ENCODE results near the gene ZBTB32. TPM values are rescaled to one million over a fixed set of nuclear protein-coding genes. Genes with fewer than 3 reads are reported as not detected.

ZBTB32 gene
- total and polyA plus RNA-seq, 2 experiments from 2014 or later: 0.65 TPM; not detected in 1

GRCh38 chr19:35751839-35752745 lies 47.7 kb downstream of the ZBTB32 start (continued):
- TF ChIP-seq, protein P1, sequence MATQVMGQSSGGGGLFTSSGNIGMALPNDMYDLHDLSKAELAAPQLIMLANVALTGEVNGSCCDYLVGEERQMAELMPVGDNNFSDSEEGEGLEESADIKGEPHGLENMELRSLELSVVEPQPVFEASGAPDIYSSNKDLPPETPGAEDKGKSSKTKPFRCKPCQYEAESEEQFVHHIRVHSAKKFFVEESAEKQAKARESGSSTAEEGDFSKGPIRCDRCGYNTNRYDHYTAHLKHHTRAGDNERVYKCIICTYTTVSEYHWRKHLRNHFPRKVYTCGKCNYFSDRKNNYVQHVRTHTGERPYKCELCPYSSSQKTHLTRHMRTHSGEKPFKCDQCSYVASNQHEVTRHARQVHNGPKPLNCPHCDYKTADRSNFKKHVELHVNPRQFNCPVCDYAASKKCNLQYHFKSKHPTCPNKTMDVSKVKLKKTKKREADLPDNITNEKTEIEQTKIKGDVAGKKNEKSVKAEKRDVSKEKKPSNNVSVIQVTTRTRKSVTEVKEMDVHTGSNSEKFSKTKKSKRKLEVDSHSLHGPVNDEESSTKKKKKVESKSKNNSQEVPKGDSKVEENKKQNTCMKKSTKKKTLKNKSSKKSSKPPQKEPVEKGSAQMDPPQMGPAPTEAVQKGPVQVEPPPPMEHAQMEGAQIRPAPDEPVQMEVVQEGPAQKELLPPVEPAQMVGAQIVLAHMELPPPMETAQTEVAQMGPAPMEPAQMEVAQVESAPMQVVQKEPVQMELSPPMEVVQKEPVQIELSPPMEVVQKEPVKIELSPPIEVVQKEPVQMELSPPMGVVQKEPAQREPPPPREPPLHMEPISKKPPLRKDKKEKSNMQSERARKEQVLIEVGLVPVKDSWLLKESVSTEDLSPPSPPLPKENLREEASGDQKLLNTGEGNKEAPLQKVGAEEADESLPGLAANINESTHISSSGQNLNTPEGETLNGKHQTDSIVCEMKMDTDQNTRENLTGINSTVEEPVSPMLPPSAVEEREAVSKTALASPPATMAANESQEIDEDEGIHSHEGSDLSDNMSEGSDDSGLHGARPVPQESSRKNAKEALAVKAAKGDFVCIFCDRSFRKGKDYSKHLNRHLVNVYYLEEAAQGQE (IDR thresholded peaks at IDR 0.05; ENCODE audit: unreplicated experiment): no peak
- TF ChIP-seq EZH2phosphoT487 (IDR thresholded peaks at IDR 0.05; ENCODE audit: unreplicated experiment): no peak
- no peak for TF ChIP-seq POLR2AphosphoS5 (IDR thresholded peaks at IDR 0.05; ENCODE audit: low read depth)
- TF ChIP-seq ZNF331 (CRISPR knock-in tag; IDR thresholded peaks at IDR 0.05; ENCODE audit: low read depth): no peak
- no peak for TF ChIP-seq ZNF114 (CRISPR knock-in tag; IDR thresholded peaks at IDR 0.05)
- no peak for TF ChIP-seq ETS1 (IDR thresholded peaks at IDR 0.05)

- Histone ChIP-seq H3K36me3 (ENCODE audit: insufficient read depth) (no peaks in the 10 kb centered on the region), H3K27me3 (ENCODE audit: insufficient read depth) (peaks cover 28% of the 10 kb centered on the region), H4K20me1 (replicated peaks; ENCODE audit: insufficient read depth) (no peaks in the 10 kb centered on the region), H3K4me3 (no peak overlapping the region), H3K4me1 (ENCODE audit: insufficient read depth) (peaks cover 10% of the 10 kb centered on the region), H3K79me2 (replicated peaks; ENCODE audit: insufficient read depth) (no peaks in the 10 kb centered on the region), H3F3A (replicated peaks; ENCODE audit: low read depth) (0 out of 2 replicates have a peak, but pooled peaks cover 6% of the 10 kb centered on the region), H2AFZ (no peak overlapping the region), H3K4me2 (no peak overlapping the region), H3K27ac (ENCODE audit: low read depth) (no peak overlapping the region), H3K9me2 (ENCODE audit: insufficient read depth) (no peaks in the 10 kb centered on the region)
- peaks cover 34% of the 10 kb centered on the region for H3K27me3 Mint-ChIP-seq (ENCODE audit: insufficient read depth, low read depth, poor library complexity)
- H3K4me1 Mint-ChIP-seq: peaks cover 18% of the 10 kb centered on the region
- no peaks in the 10 kb centered on the region; the same call in 2 of the 3 replicates for H3K9me3 Mint-ChIP-seq
- TF ChIP-seq NANOG (IDR thresholded peaks at IDR 0.05; ENCODE audit: borderline replicate concordance) (no peak), ZNF331 (CRISPR knock-in tag; IDR thresholded peaks at IDR 0.05; ENCODE audit: low read depth) (no peak), ZNF114 (CRISPR knock-in tag; IDR thresholded peaks at IDR 0.05) (no peak), JUNB (IDR thresholded peaks at IDR 0.05; ENCODE audit: unreplicated experiment) (no peak), ZNF462 (CRISPR knock-in tag; IDR thresholded peaks at IDR 0.05) (no peak)
- no peak overlapping the region for H3K27ac Mint-ChIP-seq
- H3K36me3 Mint-ChIP-seq (ENCODE audit: low read depth): no peaks in the 10 kb centered on the region
- DNase-seq (ENCODE audit: low spot score) (no peak), ATAC-seq (no peak)
- no peak overlapping the region for H3K4me3 Mint-ChIP-seq
These were observed 48.5 kb downstream of the ZBTB32 start for GRCh38 chr19:35752746-35753350.
